Fibroblast of pulmonary artery (primary cell): ENCODE results near the gene C1RL.

Experiments used
- DNase-seq: peaks from one replicate; pipeline ENCODE4 v3.0.0-alpha.2; 2010; ENCODE audit warnings: low read depth
- H3K4me3 ChIP-seq: replicated peaks from 2 replicates; pipeline ENCODE4 v1.5.1; 2011; ENCODE audit warnings: low read depth, mild to moderate bottlenecking, control low read depth, low read length, moderate library complexity
- CTCF ChIP-seq: IDR thresholded peaks from 2 replicates; pipeline ENCODE4 v1.5.1; 2011; ENCODE audit warnings: mild to moderate bottlenecking, control low read depth, low read length, inconsistent platforms; ENCODE audit errors: missing control alignments

Gene C1RL

GRCh38 chr12:7089196-7089871 is 19.7 kb downstream of the C1RL start:
- no peak overlapping the region for H3K4me3 ChIP-seq
- DNase-seq, result no peak
- TF ChIP-seq CTCF, result no peak

GRCh38 chr12:7083125-7083524 is 25.9 kb downstream of the C1RL start:
- DNase-seq, result no peak
- H3K4me3 ChIP-seq, result no peak overlapping the region
- TF ChIP-seq CTCF, result no peak

- TF ChIP-seq CTCF, result no peak
- DNase-seq, result no peak
- no peak overlapping the region for H3K4me3 ChIP-seq
Observed at GRCh38 chr12:7081037-7081436, 28.0 kb downstream of the C1RL start.

GRCh38 chr12:7079826-7080125 is 29.2 kb downstream of the C1RL start:
- TF ChIP-seq CTCF, result no peak
- DNase-seq, result peak; percentile 58
- no peak overlapping the region for H3K4me3 ChIP-seq

GRCh38 chr12:7078163-7078562 is 30.9 kb downstream of the C1RL start:
- no peak overlapping the region for H3K4me3 ChIP-seq
- DNase-seq, result no peak
- no peak for TF ChIP-seq CTCF

- DNase-seq, result no peak
- no peak for TF ChIP-seq CTCF
Observed at GRCh38 chr12:7076493-7076892, 32.5 kb downstream of the C1RL start.

GRCh38 chr12:7075939-7076338 is 33.1 kb downstream of the C1RL start:
- TF ChIP-seq CTCF, result no peak

More at GRCh38 chr12:7076493-7076892, 32.5 kb downstream of the C1RL start:
- H3K4me3 ChIP-seq, result no peak overlapping the region

More at GRCh38 chr12:7075939-7076338, 33.1 kb downstream of the C1RL start:
- peak; percentile 71 for DNase-seq
- no peak overlapping the region for H3K4me3 ChIP-seq
